Activated CD4-positive, alpha-beta T cell treated with anti-CD3 and anti-CD28 coated beads for 24 hours (primary cell): ENCODE results near the gene SPATA6L.
A peak's percentile ranks its signal among the peaks of the same experiment; 100 is the strongest.

Source experiments
- DNase-seq, 2 donors: peaks; one replicate each; pipeline ENCODE4 v3.0.0-alpha.2; 2020; ENCODE audit warnings: low read depth in 2 of 2

Gene SPATA6L

GRCh38 chr9:4666042-4666699, at the start of gene SPATA6L:
SPATA6L (minus strand) TSS chr9:4666480; CDS start chr9:4666250, 230 bp downstream.
- peak in 1 of 2 donors; percentile 19 for DNase-seq

GRCh38 chr9:4714266-4715016, 48.2 kb upstream of the SPATA6L start:
- DNase-seq: no peak

DNA sequence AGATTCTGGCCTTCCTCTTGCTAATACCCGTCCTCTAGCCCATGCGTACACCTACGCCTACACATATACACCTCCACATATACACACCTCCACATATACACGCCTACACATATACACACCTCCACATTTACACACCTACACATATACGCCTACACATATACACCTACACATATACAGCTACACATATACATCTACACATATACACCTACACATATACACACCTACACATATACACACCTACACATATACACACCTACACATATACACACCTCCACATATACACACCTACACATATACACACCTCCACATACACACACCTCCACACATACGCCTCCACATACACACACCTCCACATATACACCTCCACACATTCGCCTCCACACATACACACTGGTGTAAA, 47.6 kb upstream of the SPATA6L start:
- no peak for DNase-seq

DNA sequence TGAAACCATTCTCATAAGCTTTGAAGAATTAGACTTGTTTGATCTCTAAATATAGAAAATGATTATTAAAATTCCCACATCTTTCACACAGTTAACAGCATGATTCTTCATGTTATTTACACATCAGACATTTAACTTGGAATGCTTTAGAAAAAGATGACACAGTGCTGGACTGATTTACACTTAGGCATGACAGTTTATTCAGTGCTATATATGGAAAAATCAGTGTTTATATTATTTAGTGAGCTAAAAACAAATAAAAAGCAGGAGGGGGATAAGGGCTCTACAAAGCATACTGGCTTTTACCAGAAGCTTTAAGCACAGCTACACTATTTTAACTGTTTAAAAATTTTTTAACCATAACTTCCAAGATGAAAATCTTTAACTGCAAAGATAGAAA, 43.1 kb upstream of the SPATA6L start:
- no peak for DNase-seq

- DNase-seq: no peak
Measured at GRCh38 chr9:4706971-4707622, 40.8 kb upstream of the SPATA6L start.

- no peak for DNase-seq
Measured at GRCh38 chr9:4706021-4706420, 39.7 kb upstream of the SPATA6L start.

GRCh38 chr9:4704129-4704528, 37.8 kb upstream of the SPATA6L start:
- DNase-seq: no peak

DNA sequence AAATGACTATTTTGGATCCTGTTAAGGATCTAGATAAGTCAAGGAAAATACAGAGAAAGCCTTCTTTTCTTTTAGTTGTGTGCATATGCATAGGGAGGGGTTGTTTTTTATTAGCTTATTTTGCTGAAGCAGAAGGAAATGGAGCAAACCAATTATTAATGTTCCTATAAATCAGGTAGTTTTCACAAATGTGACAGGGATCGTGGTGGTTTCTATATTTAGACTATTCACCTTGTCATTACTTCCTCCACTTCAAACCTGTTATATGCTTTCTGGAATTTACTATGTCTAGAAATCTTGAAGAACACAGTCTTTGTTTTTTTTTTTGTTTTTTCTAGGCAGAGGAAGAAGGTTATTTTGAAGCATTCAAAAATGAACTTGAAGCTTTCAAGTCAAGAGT, 35.2 kb upstream of the SPATA6L start:
- no peak for DNase-seq

DNA sequence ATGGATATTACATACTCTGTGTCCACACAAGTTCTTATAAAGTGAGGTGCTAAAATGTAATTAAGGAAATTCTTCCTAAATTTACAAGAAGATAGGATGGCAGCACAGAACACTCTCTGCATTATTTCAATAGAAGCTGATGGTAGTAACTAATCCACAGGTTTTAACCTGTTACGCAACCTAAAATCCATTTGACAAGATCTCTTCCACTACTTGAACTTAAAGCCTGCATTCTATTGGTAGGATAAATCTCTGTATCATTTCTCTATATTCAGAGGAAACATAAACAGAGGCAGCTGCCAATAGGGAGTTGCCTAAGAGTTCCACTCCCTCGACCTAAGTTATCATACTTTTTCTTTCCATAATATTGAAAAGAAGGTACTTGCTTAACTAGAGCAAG, 34.7 kb upstream of the SPATA6L start:
- DNase-seq: no peak

GRCh38 chr9:4700091-4700490, 33.8 kb upstream of the SPATA6L start:
- DNase-seq: no peak

GRCh38 chr9:4691795-4692194, 25.5 kb upstream of the SPATA6L start:
- no peak for DNase-seq

- DNase-seq: no peak
Measured at GRCh38 chr9:4690144-4690543, 23.9 kb upstream of the SPATA6L start.

DNA sequence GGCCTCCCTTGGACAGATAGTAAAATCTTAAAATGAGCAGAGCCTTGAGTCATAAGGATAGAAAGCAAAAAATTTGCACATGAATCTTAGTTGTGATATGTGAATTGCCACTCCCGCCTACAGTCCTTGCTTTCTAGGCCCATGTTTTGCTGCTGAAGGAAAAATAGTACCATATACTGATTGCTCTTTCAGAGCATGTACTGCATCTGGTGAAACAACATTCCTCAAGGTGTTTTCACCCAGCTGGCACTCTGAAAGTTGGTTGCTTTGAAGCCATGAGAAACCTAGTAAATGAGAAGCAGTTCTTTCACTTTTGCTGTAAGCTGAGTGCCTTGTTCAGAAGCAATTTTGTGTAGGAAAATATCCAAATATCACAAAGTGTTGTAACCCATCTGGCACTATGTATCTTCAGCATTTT, 23.4 kb upstream of the SPATA6L start:
- DNase-seq: no peak

DNA sequence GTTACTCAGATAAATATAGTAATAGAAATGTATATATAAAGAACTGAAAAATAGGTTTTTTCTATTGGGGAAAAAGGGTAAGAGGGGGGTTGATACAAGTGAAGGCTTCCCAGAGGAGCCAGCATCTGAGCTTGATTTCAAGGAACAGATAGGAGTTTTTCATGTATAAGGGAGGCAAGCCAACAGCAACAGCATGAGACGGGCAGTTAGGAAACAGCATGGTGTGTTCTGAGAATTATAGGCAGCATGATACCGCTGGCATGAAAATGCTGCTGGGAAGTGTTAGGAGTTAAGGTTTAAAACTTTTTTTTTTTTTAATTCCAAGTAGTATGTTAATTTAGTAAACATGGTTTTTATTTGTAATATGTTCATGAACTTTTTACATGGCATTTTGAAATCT, 22.7 kb upstream of the SPATA6L start:
- DNase-seq: no peak

DNA sequence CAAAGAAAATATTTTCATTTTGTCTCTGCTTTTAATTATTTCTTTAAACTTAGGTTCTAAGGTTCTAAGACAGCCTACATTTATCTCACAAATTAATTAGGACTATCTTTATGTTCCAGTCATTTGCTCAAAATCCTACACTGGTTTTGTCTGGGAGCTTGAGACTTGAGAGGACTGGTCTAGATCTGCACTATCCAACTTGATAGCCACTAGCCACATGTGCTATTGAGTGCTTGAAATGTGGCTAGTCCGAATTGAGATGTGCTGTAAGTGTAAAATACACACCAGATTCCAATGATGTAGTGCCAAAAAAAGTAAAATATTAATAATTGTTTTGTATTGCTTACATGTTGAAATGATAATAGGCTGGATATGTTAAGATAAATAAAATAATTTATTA, 20.3 kb upstream of the SPATA6L start:
- no peak for DNase-seq

- no peak for DNase-seq
Measured at GRCh38 chr9:4686112-4686511, 19.8 kb upstream of the SPATA6L start.

DNA sequence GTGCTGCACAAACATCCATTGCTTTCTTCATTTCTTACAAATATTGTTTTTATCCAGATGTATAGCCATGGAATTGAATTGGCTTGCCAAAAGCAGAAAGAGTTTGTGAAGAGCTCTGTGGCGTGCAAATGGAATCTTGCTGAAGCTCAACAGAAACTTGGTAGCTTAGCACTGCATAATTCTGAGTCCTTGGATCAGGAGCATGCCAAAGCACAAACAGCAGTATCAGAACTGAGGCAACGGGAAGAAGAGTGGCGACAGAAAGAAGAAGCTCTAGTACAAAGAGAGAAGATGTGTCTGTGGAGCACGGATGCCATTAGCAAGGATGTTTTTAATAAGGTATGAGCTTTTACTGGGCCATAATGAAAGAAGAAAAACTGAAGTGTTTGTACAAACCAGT, 18.5 kb upstream of the SPATA6L start:
- DNase-seq: no peak

DNA sequence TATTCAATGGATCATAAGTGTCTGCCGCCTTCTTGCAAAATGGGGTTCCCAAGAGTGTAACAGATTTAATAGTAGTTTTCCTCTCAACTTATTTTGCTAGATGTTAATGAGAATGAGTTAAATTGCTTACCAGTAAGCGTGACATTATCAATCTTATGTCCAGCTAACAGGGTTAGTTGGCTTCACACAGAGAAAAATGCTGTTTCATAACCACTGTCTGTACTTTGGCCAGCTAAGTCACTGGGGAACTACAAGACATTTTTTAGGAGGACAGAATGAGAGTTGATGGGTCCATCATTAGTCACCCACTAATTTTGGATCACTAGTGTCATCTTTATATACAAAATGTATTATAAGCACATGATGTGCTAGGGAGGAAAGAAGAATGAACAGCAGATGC, 14.5 kb upstream of the SPATA6L start:
- DNase-seq: no peak

DNA sequence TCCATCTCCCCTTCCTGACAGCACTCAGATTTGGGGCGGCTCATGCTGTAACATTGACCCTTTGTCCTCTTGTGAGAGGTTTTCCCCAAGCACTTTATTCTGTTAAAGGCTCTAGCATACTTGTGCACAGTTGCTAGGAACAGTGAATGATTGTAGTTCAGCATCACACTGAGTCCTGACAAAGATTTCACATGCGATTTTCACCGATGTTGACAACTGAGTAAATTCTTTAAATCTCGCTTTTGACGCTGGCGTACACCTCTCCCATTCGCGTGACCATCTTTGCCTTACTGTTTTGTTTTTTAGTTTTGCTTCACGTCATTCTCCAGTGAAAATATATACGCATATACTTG, 13.9 kb upstream of the SPATA6L start:
- no peak for DNase-seq

DNA sequence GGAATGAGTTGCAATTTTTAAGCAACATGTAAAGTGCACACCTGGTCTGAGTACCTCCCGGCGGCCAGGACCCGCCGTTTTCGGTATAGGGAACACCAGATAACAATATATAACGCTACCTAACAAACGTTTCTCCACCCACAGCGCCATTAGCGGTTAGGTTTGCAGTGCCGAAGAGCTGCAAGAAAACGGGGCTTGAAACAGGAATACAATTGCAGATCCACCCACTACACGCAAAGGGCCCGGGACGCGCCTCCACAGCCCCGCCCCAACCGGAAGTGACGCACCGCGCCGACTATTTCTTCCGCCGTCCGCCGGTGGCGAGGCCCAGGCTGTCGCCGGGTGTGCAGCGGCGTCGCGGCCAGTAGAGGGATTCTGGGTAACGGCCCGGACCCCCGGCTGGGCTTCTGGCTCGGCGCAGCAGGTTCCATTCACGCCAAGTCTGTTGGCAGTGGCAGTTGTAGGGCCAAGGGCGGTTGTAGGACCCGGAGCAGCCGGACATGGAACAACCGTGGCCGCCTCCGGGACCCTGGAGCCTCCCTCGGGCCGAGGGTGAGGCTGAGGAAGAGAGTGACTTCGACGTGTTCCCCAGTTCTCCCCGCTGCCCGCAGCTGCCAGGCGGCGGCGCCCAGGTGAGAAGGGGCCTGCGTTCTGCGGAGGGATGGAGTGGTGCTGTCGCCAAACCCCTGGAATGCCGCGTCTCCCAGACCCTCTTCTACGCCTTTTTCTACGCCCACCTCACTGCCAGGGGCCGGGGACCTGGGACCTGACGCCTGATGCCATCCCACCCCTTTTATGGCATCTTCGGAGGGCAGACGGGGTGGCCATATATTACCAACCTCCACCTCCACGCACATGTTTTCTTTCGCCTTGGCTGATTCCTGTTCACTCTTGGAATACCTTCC, 13.2 kb upstream of the SPATA6L start, which contains the start of gene CDC37L1:
CDC37L1 (plus strand) TSS at position 302 of the 905 bp plus-strand sequence; CDS start at position 501, 199 bp downstream.
- DNase-seq: peak; percentile 99

GRCh38 chr9:4678679-4679267, 12.5 kb upstream of the SPATA6L start:
- DNase-seq: no peak
